ENCODE results near the gene CENPVL2. TPM values are rescaled to one million over a fixed set of nuclear protein-coding genes. Genes with fewer than 3 reads are reported as not detected.
A peak's percentile ranks its signal among the peaks of the same experiment; 100 is the strongest.
"Not testable (repeated sequence)": the region's sequence is repeated elsewhere in the genome, so short reads cannot be mapped to it uniquely, and the experiment has no call there.

The CENPVL2 gene
- total RNA-seq, result not detected
- long read RNA-seq, donor 1, result 0 reads
- long read RNA-seq, donor 2, result 0 reads

DNA sequence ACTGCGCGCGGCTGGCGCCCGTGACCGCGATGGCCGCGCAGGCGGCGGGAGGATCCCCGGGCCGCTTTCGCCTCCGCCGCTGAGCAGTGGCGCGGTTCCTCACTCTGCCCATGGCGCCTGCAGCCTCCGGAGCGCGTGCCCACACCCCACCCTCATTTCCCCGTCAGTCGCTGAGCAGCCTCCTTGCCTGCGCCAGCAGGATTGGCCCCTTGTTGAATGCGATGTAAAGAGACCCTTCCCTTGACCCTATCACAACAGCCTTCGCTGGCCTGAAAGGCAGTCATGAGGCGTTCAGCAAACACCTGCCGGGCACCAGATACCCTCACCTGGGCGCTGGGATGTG, at the start of gene CENPVL2:
Gene CENPVL2 (minus strand): TSS at position 112 of the 343 bp plus-strand sequence. CDS start 0 bp downstream, at position 112.
- DNase-seq (ENCODE audit: low spot score); intact Hi-C loops (cut with DNase I): not testable (repeated sequence)

DNA sequence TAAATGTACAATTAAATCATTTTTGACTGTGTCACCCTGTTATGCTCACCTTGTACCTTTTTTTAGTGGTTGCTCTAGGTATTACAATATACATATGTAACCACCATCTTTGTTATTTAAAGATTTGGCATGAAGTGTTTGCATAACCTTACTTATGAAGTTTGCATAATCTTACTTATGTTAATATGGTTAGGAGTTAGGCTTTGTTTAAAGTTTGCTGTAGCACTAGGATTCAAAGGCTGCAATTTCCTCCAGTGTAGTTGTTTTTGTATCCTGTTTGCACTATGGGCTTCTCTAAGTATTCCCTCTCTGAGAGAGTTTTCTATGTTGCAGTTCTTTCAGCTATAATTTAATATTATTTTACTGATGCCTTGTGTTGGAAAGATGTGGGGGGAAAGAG, 45.6 kb upstream of the CENPVL2 start:
- no peak for DNase-seq (ENCODE audit: low spot score)
- intact Hi-C loops (cut with DNase I), result no loop called here

DNA sequence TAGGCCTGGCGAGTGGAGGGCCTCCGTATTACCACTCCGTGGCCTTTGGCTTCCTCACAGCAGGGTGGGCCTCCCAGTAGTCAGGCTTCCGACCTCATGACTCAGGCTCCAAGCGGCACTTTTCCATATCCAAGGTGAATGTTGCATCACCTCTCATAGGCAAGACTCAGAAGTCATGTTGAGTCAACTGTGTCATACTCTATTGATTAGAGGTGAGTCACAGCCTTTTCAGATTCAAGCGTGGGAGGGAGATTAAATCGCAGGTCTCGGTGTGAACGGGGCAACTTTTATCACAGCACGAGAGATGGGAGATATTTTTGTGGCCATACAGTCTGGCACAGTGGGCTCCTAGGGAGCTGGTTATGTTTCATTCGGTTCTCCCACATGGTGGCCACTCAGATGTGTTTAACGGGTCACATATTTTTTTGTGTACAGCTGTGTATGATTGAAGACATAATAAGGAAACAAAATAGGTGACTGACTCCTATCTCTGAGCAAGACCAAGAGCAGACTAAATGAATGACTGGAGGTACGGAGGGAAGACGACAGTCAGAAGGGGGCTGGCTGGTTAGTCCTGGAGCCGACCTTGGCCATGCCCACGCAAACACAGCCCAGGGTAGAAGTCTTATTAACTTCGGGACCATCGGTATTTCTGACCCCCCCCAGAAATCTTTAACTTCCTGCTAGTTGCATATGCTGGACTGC, 30.5 kb upstream of the CENPVL2 start:
- intact Hi-C loops (cut with DNase I); DNase-seq (ENCODE audit: low spot score): not testable (repeated sequence)

DNA sequence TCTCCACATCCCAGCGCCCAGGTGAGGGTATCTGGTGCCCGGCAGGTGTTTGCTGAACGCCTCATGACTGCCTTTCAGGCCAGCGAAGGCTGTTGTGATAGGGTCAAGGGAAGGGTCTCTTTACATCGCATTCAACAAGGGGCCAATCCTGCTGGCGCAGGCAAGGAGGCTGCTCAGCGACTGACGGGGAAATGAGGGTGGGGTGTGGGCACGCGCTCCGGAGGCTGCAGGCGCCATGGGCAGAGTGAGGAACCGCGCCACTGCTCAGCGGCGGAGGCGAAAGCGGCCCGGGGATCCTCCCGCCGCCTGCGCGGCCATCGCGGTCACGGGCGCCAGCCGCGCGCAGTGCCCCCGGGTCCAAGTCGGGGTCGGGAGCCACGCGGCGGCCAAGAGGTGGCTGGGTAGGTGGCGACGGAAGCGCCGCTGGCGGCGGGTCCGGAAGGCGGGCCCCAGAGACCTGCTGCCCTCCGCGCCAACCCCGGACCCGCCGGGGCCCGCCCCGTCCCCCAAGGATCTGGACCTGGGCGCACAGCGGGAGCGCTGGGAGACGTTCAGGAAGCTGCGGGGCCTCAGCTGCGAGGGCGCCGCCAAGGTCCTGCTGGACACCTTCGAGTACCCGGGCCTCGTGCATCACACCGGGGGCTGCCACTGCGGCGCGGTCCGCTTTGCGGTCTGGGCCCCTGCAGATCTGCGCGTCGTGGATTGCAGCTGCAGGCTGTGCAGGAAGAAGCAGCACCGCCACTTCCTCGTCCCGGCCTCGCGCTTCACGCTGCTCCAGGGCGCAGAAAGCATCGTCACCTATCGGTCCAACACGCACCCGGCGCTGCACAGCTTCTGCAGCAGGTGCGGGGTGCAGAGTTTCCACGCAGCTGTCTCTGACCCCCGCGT, 27.9 kb upstream of the CENPVL2 start, which contains the start of gene CENPVL1:
Gene CENPVL1 (plus strand): TSS at position 236 of the 888 bp plus-strand sequence. CDS start 0 bp downstream, at position 236.
- DNase-seq (ENCODE audit: low spot score); intact Hi-C loops (cut with DNase I): not testable (repeated sequence)

DNA sequence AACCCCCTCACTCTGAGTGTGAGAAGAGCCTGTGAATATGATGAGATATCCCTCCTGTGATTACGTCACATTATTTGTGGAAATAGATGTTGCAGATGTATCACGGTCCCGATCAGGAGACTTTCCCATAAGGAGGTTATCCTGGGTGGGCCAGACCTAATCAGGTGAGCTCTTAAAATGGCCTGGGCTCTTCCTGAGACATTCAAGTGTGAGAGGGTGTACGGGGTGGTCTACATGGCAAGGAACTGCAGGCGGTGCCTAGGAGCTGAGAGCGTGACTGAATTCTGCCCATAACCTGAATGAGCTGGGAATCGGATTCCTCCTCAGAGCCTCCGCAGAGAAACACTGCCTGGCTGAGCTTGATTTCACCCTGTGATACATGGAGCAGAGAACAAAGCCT, 14.8 kb upstream of the CENPVL2 start:
- peak; percentile 14 for DNase-seq (ENCODE audit: low spot score)
- intact Hi-C loops (cut with DNase I), result no loop called here

DNA sequence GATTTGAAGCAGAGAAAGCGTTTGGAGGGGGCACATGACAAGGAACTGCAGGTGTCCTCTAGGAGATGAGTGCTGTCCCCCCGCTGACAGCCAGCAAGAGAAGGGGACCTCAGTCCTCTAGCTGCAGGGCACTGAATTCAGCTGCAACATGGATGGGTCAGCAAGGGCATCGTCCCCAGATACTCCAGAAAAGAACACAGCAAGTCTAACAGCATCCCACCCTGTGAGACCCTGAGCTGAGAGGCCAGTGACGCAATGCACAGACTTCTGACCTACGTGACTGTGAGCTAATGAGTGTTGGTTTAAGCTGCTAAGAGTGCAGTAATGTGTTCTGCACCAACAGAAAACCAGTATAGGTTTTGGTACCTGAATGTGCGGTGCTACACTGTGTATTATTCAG, 11.6 kb upstream of the CENPVL2 start:
- intact Hi-C loops (cut with DNase I), result no loop called here
- peak; percentile 31 for DNase-seq (ENCODE audit: low spot score)

DNA sequence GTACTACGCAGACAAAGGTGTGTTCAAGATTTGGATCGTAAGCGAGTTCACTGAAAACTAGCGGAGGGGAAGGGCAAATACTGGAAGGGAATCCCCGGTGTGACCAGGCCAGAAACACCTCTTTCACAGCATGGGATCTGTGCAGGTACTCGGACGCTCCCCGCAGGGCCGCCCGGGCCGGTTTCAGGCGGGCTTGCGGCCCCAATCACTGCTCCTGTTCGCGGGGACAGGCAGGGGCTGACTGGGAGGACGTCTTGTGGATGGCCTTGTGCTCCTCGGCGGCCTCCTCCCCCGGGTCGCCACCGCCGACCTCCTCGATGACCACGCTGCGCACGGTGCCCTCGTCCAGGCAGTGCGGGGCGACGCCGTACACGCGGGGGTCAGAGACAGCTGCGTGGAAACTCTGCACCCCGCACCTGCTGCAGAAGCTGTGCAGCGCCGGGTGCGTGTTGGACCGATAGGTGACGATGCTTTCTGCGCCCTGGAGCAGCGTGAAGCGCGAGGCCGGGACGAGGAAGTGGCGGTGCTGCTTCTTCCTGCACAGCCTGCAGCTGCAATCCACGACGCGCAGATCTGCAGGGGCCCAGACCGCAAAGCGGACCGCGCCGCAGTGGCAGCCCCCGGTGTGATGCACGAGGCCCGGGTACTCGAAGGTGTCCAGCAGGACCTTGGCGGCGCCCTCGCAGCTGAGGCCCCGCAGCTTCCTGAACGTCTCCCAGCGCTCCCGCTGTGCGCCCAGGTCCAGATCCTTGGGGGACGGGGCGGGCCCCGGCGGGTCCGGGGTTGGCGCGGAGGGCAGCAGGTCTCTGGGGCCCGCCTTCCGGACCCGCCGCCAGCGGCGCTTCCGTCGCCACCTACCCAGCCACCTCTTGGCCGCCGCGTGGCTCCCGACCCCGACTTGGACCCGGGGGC, 567 bp downstream of the CENPVL2 start:
- DNase-seq (ENCODE audit: low spot score); intact Hi-C loops (cut with DNase I): not testable (repeated sequence)

DNA sequence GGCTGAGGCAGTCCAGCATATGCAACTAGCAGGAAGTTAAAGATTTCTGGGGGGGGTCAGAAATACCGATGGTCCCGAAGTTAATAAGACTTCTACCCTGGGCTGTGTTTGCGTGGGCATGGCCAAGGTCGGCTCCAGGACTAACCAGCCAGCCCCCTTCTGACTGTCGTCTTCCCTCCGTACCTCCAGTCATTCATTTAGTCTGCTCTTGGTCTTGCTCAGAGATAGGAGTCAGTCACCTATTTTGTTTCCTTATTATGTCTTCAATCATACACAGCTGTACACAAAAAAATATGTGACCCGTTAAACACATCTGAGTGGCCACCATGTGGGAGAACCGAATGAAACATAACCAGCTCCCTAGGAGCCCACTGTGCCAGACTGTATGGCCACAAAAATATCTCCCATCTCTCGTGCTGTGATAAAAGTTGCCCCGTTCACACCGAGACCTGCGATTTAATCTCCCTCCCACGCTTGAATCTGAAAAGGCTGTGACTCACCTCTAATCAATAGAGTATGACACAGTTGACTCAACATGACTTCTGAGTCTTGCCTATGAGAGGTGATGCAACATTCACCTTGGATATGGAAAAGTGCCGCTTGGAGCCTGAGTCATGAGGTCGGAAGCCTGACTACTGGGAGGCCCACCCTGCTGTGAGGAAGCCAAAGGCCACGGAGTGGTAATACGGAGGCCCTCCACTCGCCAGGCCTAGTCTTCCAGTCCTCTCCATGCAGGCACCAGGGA, 2.8 kb downstream of the CENPVL2 start:
- DNase-seq (ENCODE audit: low spot score); intact Hi-C loops (cut with DNase I): not testable (repeated sequence)

DNA sequence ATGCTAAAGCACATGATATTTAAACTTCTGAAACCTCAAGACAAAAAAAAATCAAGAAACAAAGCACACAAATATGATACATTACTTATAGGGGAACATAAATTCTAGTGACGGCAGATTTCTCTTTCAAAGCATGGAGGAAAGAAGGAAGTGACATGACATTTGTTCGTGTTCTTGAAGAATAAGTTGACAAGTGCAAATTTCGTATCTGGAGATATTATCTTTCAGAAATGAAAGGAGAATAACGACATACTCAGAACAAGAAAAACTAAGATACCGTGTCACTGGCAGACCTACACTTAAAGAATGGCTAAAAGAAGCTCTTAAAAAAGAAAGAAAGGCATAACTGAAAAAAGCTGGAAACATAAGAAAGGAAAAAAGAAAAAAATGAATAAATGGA, 16.6 kb downstream of the CENPVL2 start:
- DNase-seq (ENCODE audit: low spot score), result no peak
- intact Hi-C loops (cut with DNase I), result no loop called here

DNA sequence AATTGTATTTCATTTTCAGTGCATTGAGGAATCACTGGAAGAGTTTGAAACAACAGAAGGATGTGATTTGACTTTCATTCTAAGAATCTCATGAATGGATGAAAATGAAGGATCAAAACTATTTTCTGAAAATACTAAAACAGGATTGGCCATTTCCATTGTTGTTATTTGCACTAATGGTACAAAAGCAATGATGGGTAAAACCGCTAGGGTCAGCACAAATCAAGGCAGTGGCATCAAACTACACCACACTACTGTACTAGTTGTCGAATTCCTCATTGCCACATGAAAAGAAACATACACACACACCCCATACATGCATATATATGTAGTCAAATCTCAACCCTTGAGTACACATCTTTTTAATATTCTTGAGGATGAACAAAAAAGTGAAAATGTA, 39.3 kb downstream of the CENPVL2 start:
- intact Hi-C loops (cut with DNase I), result no loop called here
- no peak for DNase-seq (ENCODE audit: low spot score)

DNA sequence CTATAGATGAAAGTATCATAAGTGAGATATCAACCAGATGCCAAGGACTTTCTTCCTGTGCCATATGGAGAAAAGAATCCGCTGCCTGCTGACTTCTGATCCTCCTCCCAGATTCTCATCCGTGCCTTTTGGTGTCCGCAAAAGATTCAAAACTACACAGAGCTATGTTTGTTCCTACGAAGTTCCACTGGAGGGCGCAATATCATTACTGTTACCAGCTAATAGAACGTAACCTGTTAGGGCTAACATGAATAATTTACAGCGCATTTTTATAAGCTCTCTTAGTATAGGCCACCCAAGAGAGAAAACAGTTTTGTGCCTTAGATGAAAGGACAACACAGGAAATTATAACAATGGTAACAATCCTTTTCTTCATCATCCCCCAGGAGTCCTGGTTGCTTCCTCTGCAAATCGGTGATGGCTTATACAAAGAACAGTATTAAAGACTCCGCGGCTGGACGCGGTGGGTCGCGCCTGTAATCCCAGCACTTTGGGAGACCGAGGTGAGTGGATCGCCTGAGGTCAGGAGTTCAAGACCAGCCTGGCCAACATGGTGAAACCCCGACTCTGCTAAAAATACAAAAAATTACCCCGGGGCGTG, 41.1 kb downstream of the CENPVL2 start:
- DNase-seq (ENCODE audit: low spot score), result no peak
- intact Hi-C loops (cut with DNase I), result no loop called here

DNA sequence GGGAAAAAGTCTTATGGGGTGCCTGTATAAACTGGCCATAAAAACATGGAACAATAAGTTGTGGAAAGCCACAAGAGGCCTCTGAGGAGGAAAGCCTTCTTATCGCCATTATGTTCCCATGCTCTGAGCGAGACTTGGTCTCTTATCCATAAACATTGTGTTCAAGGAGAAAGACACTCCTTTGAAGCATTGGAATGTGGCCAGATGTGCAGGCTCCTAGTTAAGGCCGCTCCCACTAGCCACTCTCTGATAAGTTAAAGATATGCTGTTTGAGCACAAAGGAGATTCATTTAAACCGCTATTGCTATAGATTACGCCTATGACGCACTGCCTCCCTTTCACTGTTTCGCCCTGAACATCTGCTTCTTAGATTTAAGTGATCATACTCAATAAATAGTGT, 46.1 kb downstream of the CENPVL2 start:
- DNase-seq (ENCODE audit: low spot score); intact Hi-C loops (cut with DNase I): not testable (repeated sequence)

Other genes starting within 250 kb of the CENPVL2 start
- 1 to 10 TPM; 1.6 to 2.7 TPM for gene NUDT11, start 186.2 kb downstream of the CENPVL2 start, total RNA-seq
- not detected for gene CENPVL3, start 63.9 kb downstream of the CENPVL2 start, total RNA-seq
- not detected for gene CENPVL1, start 27.7 kb upstream of the CENPVL2 start, total RNA-seq
- 1 to 10 TPM; 6.9 to 7.6 TPM for gene GSPT2, start 60.6 kb upstream of the CENPVL2 start, total RNA-seq
- gene MAGED1, start 210.8 kb upstream of the CENPVL2 start, total RNA-seq, result 100 to 1,000 TPM in 1 of 2 donors, 10 to 100 TPM in 1; 72.7 to 103 TPM

Measured in posterior vena cava (tissue), 2 donors.